Measurements from ENCODE around the gene PLXNA4.

DNA sequence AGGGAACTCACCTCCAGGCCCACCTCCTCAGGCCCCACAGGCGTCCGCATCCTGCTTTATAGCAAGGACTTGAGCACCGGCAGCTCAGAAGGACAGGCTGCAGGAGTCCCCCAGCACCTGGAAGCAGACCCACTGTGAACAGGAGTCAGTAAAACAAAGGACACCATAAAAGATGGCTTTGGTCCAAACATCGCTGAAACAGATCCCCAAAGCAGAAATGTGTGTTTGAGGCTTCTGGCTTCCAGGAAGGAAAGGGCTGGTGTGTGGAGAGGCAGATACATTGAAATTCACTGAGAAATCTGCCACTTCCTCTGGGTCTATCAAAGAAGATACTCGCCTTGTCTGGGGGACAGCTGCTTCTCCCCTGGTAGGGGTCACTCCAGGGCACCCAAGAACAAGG, 286.2 kb downstream of the PLXNA4 start:
- TF ChIP-seq TAF1 (IDR thresholded peaks at IDR 0.05; ENCODE audit: borderline replicate concordance, low read depth, low read length) = no peak
- TF ChIP-seq POLR2AphosphoS5 (IDR thresholded peaks at IDR 0.05; ENCODE audit: low read depth, low read length) = no peak

Data from GM12892 (cell line).